H9 (cell line): Measurements from ENCODE around the gene CNGA2. TPM values are rescaled to one million over a fixed set of nuclear protein-coding genes. Genes with fewer than 3 reads are reported as not detected.

ENCODE experiments used
- DNase-seq: peaks from one replicate; pipeline ENCODE4 v3.0.0-alpha.2; 2017
- H2AFZ ChIP-seq: one replicate; pipeline ENCODE4 v1.6.1; 2013; ENCODE audit warnings: mild to moderate bottlenecking, low read length, control low read depth, moderate library complexity
- H2AK5ac ChIP-seq: 2 replicates; pipeline ENCODE4 v1.6.1; 2013; ENCODE audit warnings: low read length, control low read depth, mixed read lengths; ENCODE audit not compliant: insufficient read length
- H2BK120ac ChIP-seq: one replicate; pipeline ENCODE4 v1.6.1; 2013; ENCODE audit warnings: low read depth, mild to moderate bottlenecking, low read length, control low read depth, inconsistent platforms; ENCODE audit not compliant: poor library complexity, severe bottlenecking
- H2BK12ac ChIP-seq: 2 replicates; pipeline ENCODE4 v1.6.1; 2013; ENCODE audit warnings: low read length, control low read depth, mixed read lengths, low read depth; ENCODE audit not compliant: insufficient read length
- H2BK15ac ChIP-seq: 2 replicates; pipeline ENCODE4 v1.6.1; 2013; ENCODE audit warnings: low read depth, low read length, control low read depth
- H2BK20ac ChIP-seq: one replicate; pipeline ENCODE4 v1.6.1; 2013; ENCODE audit warnings: low read depth, mild to moderate bottlenecking, low read length, control low read depth, inconsistent platforms; ENCODE audit not compliant: poor library complexity, severe bottlenecking
- H2BK5ac ChIP-seq: 2 replicates; pipeline ENCODE4 v1.6.1; 2013; ENCODE audit warnings: low read length, control low read depth, mixed read lengths; ENCODE audit not compliant: insufficient read length
- H3K14ac ChIP-seq: 2 replicates; pipeline ENCODE4 v1.6.1; 2013; ENCODE audit warnings: low read length, control low read depth; ENCODE audit not compliant: insufficient read depth
- H3K18ac ChIP-seq: 2 replicates; pipeline ENCODE4 v1.6.1; 2013; ENCODE audit warnings: low read depth, mild to moderate bottlenecking, mixed read lengths, low read length, control low read depth; ENCODE audit not compliant: insufficient read length
- H3K23ac ChIP-seq: 2 replicates; pipeline ENCODE4 v1.6.1; 2013; ENCODE audit warnings: low read length, control low read depth, mixed read lengths, low read depth; ENCODE audit not compliant: insufficient read length
- H3K23me2 ChIP-seq: 2 replicates; pipeline ENCODE4 v1.6.1; 2013; ENCODE audit warnings: low read depth, mild to moderate bottlenecking, mixed read lengths, low read length, control low read depth; ENCODE audit not compliant: insufficient read length, poor library complexity, severe bottlenecking
- H3K27ac ChIP-seq: 2 replicates; pipeline ENCODE4 v1.5.1; 2013; ENCODE audit warnings: low read length, control low read depth, mixed read lengths, low read depth; ENCODE audit not compliant: insufficient read length
- H3K27me3 ChIP-seq: 2 replicates; pipeline ENCODE4 v1.6.1; 2013; ENCODE audit warnings: low read length, control low read depth, inconsistent platforms; ENCODE audit not compliant: insufficient read depth
- H3K4ac ChIP-seq: 2 replicates; pipeline ENCODE4 v1.6.1; 2013; ENCODE audit warnings: low read depth, mild to moderate bottlenecking, control low read depth, inconsistent platforms, low read length, moderate library complexity
- H3K4me1 ChIP-seq: 2 replicates; pipeline ENCODE4 v1.6.1; 2013; ENCODE audit warnings: low read length, control low read depth, inconsistent platforms; ENCODE audit not compliant: insufficient read depth
- H3K4me2 ChIP-seq: 2 replicates; pipeline ENCODE4 v1.6.1; 2013; ENCODE audit warnings: low read length, control low read depth, mixed read lengths; ENCODE audit not compliant: insufficient read length, insufficient read depth
- H3K56ac ChIP-seq: 2 replicates; pipeline ENCODE4 v1.6.1; 2013; ENCODE audit warnings: low read depth, mild to moderate bottlenecking, mixed read lengths, low read length, control low read depth; ENCODE audit not compliant: insufficient read length
- H3K79me1 ChIP-seq: 2 replicates; pipeline ENCODE4 v1.6.1; 2013; ENCODE audit warnings: low read depth, mild to moderate bottlenecking, moderate library complexity, low read length, control low read depth, inconsistent platforms; ENCODE audit not compliant: insufficient read depth, poor library complexity, severe bottlenecking
- H3K79me2 ChIP-seq: 2 replicates; pipeline ENCODE4 v1.6.1; 2013; ENCODE audit warnings: low read length, control low read depth, inconsistent platforms; ENCODE audit not compliant: insufficient read depth
- H3K9ac ChIP-seq: 2 replicates; pipeline ENCODE4 v1.6.1; 2013; ENCODE audit warnings: low read length, control low read depth, mixed read lengths; ENCODE audit not compliant: insufficient read length; ENCODE audit errors: extremely low read depth
- H3K9me3 ChIP-seq: one replicate; pipeline ENCODE4 v1.6.1; 2013; ENCODE audit warnings: low read depth, low read length, inconsistent platforms; ENCODE audit not compliant: control insufficient read depth
- H3T11ph ChIP-seq: one replicate; pipeline ENCODE4 v1.6.1; 2013; ENCODE audit warnings: mild to moderate bottlenecking, low read length, control low read depth, inconsistent platforms
- H4K20me1 ChIP-seq: one replicate; pipeline ENCODE4 v1.6.1; 2013; ENCODE audit not compliant: control insufficient read depth, insufficient read length, insufficient read depth
- H4K5ac ChIP-seq: 2 replicates; pipeline ENCODE4 v1.6.1; 2013; ENCODE audit warnings: low read depth, mild to moderate bottlenecking, mixed read lengths, low read length, control low read depth; ENCODE audit not compliant: insufficient read length
- H4K8ac ChIP-seq: replicated peaks from 2 replicates; pipeline ENCODE4 v1.6.1; 2013; ENCODE audit warnings: low read length, control low read depth, mixed read lengths, low read depth; ENCODE audit not compliant: insufficient read length
- H4K91ac ChIP-seq: 2 replicates; pipeline ENCODE4 v1.6.1; 2013; ENCODE audit warnings: low read depth, mild to moderate bottlenecking, moderate library complexity, mixed read lengths, low read length, control low read depth; ENCODE audit not compliant: insufficient read length
- H3K27ac Mint-ChIP-seq, 3 experiments: 2 replicates in 2 of 3; 3 replicates in 1 of 3; pipeline ENCODE4 v1.8.0; 2020 to 2021; ENCODE audit warnings: mixed read lengths in 3 of 3, mild to moderate bottlenecking in 1 of 3, moderate library complexity in 1 of 3
- H3K27me3 Mint-ChIP-seq: 2 replicates; pipeline ENCODE4 v1.8.0; 2021; ENCODE audit warnings: low read depth, mild to moderate bottlenecking, moderate library complexity, mixed read lengths
- H3K36me3 Mint-ChIP-seq, 3 experiments: 2 replicates in 2 of 3; 3 replicates in 1 of 3; pipeline ENCODE4 v1.8.0; 2020 to 2021; ENCODE audit warnings: low read depth in 3 of 3, mixed read lengths in 3 of 3; ENCODE audit not compliant: insufficient read depth in 1 of 3
- H3K4me1 Mint-ChIP-seq, 2 experiments: 2 replicates each; pipeline ENCODE4 v1.8.0; 2020; ENCODE audit warnings: mixed read lengths in 2 of 2
- H3K4me3 Mint-ChIP-seq, 2 experiments: 2 replicates in 1 of 2; 3 replicates in 1 of 2; pipeline ENCODE4 v1.8.0; 2020 to 2021; ENCODE audit warnings: mild to moderate bottlenecking in 2 of 2, mixed read lengths in 2 of 2, moderate library complexity in 1 of 2
- H3K9me3 Mint-ChIP-seq, 2 experiments: 2 replicates in 1 of 2; 3 replicates in 1 of 2; pipeline ENCODE4 v1.8.0; 2020; ENCODE audit warnings: mild to moderate bottlenecking in 2 of 2, mixed read lengths in 2 of 2, moderate library complexity in 1 of 2
- CTCF ChIP-seq: fragments of 200-600 bp; sonication (generic); conservative IDR thresholded peaks from 3 replicates; pipeline ENCODE4 v1.8.0; 2021; ENCODE audit warnings: antibody characterized with exemption, mild to moderate bottlenecking
- WGBS: extraction: QIAGEN DNeasy Blood & Tissue Kit; methylation state at CpG from one replicate; pipeline ENCODE4 v1.1.7; 2013; ENCODE audit warnings: missing lambda C conversion rate, low lambda C conversion rate, mixed read lengths; ENCODE audit not compliant: insufficient read length; ENCODE audit errors: extremely low coverage; 5-methylcytosine and 5-hydroxymethylcytosine counted together
- total RNA-seq: library from RNA; stranded (reverse); gene quantifications from 2 replicates; pipeline ENCODE4 v1.2.1, GENCODE V29; 2021

CNGA2 gene
- total RNA-seq, 1 experiment from 2014 or later = not detected

DNA sequence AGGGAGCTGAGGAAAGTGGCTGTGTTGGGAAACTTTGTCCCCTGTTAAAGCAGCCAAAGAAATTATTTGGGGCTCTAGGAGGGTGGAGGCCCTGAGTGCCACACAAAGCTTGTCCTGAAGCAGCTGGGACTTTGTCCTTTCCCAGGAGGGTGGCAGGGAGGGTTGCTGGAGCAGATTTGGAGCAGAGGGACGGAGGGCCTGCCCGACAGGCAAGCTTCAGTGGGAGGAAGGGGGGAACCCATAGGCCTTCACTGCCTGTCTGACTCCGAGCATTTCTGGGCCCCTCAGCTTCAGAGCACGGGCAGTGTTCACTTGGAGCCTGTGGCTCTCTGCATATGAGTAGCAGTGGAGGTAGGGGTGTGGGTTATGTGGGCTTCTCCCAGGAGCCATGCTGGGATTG, 7.2 kb upstream of the CNGA2 start:
- Histone ChIP-seq H2BK15ac (no peak overlapping the region), H3K23me2 (no peaks in the 10 kb centered on the region), H2AFZ (no peak overlapping the region), H4K91ac (no peak overlapping the region), H3K79me2 (no peaks in the 10 kb centered on the region), H3T11ph (no peak overlapping the region), H3K18ac (no peak overlapping the region), H2AK5ac (no peak overlapping the region), H2BK20ac (no peak overlapping the region), H3K9ac (no peak overlapping the region), H3K4ac (no peak overlapping the region), H3K79me1 (no peaks in the 10 kb centered on the region), H3K14ac (no peak overlapping the region), H3K27me3 (no peaks in the 10 kb centered on the region), H2BK5ac (no peak overlapping the region), H3K27ac (no peak overlapping the region), H4K5ac (no peak overlapping the region), H3K56ac (no peak overlapping the region), H3K23ac (no peak overlapping the region), H4K8ac (no peak overlapping the region), H2BK120ac (no peak overlapping the region), H4K20me1 (no peaks in the 10 kb centered on the region), H3K4me1 (no peaks in the 10 kb centered on the region), H3K9me3 (peaks cover 66% of the 10 kb centered on the region), H2BK12ac (no peak overlapping the region), H3K4me2 (no peak overlapping the region)
- DNase-seq = no peak
- Mint-ChIP-seq H3K9me3 (peaks cover 50 to 55% of the 10 kb centered on the region in 2 experiments), H3K27ac (no peak overlapping the region), H3K27me3 (peaks cover 7% of the 10 kb centered on the region), H3K4me1 (peaks cover 5 to 11% of the 10 kb centered on the region in 2 experiments; a peak in 3 of 4 replicates), H3K4me3 (no peak overlapping the region), H3K36me3 (no peaks in the 10 kb centered on the region; a peak in 2 of 7 replicates)
- WGBS = no CpG with 5 or more reads among the region's 4 CpGs
- no peak for TF ChIP-seq CTCF
